Activated CD4-positive, alpha-beta T cell treated with anti-CD3 and anti-CD28 coated beads for 24 hours (primary cell): ENCODE measurements around the gene ATP11B.

Experiments used
- DNase-seq, 2 donors: peaks; one replicate each; pipeline ENCODE4 v3.0.0-alpha.2; 2020; ENCODE audit warnings: low read depth in 2 of 2

Gene ATP11B

DNA sequence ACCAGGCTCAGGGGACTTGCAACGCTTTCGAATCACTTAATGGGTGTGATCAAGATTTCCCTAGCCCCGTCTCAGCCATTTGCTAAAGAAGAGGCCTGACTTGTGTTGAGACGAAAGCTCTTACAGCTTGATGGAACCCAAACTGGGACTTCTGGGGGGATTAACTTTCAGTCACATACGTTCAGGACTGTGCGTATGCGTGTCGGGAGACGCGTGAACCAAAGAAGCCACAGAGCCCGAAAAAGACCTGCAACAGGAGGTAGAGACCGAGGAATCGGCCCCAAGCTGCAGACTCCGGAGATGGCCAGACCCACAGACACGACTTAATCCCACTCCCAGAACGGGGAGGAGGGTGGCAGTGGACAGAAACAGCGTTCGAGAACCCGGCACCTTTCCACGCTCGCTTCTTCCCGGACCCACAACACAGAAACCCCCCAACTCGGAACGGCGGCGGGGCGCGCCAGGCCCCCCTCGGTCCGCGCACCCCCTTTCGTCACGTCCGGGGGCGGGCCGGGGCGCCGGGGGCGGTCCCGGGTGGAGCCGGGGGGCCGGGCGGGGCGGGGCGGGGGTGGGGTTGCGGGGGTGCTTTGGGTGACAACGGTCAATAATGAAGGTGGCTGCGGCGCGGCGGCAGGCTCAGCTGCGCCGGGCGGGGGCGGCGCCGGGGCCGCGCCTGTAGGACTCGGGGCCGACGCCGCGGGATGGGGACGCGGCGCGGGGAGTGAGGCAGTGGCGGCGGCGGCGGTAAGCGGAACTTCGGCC is at the start of gene ATP11B:
ATP11B (plus strand) TSS at position 604 of the 762 bp plus-strand sequence. CDS start 256 bp downstream, outside the sequence.
- DNase-seq = peak; percentile 61 to 65

- DNase-seq = no peak
These were observed 46.3 kb upstream of the ATP11B start for GRCh38 chr3:182746959-182747358.

DNA sequence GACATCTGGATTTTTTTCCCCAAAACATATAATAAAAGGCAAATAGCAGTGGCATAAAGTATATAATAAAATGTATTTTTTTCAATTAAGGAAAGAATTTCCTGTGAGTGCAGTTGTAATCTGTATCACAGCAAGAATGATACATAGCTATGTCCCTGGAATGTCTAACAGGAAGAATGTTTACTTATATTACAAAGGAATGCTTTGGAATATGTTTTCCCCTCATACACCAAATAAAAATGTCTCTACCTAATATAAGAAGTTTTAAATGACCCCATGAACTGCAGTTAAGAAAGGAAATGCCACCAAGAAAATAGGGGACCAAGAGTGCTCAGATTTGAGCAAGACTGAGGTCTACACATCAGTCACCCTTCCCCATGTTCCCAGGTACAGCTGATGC is 38.0 kb upstream of the ATP11B start:
- no peak for DNase-seq

- DNase-seq = no peak
These were observed 37.6 kb upstream of the ATP11B start for GRCh38 chr3:182755712-182756111.

DNA sequence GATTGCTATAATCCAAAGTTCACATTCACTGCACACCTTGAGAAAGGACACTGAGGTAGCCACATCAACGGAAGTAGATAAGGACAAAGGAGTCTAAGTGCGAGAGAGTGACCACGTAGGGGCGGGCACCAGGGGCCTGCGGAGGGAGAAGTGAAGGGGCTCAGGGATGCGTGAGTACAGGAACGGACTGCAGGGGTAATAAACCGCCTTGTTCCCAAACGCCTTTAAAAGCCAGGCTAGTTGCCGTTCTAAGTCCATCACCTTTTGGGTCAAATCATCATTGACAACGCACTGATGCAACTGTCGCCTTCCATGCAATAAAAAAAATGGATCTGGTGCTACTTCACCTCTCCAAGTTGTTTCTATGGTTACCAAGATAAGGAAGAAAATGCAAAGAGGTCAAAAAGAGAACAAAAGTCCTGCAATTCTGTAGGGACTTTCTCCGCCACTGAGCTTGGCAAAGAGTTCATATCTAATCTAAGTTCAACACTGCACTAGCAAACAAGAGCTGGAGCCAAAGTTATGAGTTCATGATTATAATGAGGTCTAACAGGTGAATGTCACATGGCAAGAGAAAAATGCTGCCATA is 32.6 kb upstream of the ATP11B start:
- no peak for DNase-seq

DNA sequence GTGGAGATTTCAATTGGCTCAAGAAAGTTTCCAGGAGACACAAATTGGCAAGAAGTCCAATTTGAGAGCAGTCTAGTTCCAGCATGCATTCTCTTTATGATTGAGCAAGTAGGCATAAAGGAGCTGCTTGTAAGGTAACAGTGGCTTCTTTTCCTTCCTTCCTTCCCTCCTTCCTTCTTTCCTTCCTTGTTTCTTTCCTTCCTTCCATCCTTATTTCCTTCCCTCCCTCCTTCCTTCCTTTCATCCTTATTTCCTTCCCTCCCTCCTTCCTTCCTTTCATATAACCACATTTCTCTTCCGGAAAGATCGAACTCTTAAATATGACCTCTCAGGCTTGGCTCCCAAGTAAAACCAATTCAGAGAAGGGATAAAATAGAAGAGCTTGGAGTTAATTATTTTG is 29.4 kb upstream of the ATP11B start:
- no peak for DNase-seq

- DNase-seq = no peak
These were observed 28.0 kb upstream of the ATP11B start for GRCh38 chr3:182765287-182765686.

GRCh38 chr3:182766099-182766498 is 27.2 kb upstream of the ATP11B start:
- DNase-seq = no peak

GRCh38 chr3:182768413-182768812 is 24.9 kb upstream of the ATP11B start:
- no peak for DNase-seq

GRCh38 chr3:182769673-182770072 is 23.6 kb upstream of the ATP11B start:
- no peak for DNase-seq

DNA sequence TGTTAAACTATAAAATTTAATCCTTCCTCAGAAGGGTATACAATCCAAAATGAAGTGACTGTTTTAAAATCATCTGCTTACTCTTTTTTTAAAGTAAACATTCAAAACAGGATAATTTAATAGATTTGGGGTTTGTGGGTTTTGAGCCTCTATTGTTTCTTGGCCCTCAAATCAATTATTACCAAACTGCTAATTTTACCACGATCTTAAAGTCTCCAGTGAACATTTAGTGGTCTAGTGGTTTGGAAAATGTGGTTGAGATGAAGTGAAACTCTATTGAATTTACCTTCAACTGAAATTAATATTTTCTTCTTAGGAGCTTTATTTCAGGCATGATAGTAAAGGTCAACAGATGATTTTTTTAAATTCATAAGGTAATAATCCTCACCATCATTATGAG is 11.2 kb upstream of the ATP11B start:
- DNase-seq = no peak

DNA sequence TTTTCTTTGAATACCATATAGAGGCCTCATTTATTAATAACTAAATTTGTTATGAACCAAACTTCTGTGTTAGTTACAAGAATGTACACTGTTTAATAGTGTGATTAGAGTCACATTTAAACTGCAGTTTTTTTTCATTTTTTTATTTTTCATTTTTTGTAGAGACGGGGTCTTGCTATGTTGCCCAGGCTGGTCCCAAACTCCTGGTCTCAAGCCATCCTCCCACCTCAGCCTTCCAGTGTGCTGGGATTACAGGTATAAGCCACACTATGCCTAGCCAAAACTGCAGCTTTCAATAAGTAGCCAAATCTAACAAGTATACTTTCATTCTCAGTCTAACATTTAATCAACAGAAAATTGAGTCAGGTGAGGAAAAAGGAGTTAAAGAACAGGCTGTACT is 10.2 kb upstream of the ATP11B start:
- no peak for DNase-seq

DNA sequence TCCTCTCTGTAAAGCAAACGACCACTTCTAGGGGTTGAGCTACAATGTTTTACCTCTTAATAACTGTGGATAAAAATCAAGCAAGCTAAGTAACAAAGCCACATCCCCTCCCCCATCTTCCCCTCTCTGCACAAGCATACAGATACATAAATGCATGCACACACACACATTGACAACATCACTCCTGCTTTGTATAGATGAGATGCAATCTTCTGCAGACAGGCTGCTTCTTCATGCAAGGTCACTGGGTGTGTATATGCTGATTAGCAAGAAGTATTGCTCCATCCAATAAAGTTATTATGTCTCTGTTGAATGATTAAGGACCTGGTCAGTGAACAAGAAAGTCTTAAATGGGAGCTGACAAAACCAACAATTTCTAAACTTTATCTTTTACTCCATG is 8.8 kb upstream of the ATP11B start:
- no peak for DNase-seq

DNA sequence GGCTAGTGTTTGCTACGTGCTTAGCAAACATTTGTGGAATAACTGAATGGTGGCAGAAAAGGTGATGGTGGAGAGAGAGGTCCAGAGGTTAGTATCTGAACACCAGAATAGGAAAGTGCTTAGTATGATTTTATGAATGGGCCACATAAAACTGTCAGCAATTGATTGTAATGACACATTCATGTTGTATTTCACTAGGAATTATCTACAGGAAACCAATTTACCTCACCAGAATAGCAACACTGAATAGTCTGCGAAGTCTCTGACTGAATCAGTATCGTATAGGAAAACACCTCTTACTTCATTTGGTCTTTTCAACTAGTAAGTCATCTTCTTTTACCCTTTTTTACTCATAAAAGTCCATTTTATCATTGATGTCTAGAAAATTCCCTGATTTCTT is 8.2 kb upstream of the ATP11B start:
- DNase-seq = no peak

GRCh38 chr3:182785756-182786155 is 7.5 kb upstream of the ATP11B start:
- DNase-seq = no peak

GRCh38 chr3:182786564-182787196 is 6.6 kb upstream of the ATP11B start:
- no peak for DNase-seq

GRCh38 chr3:182787302-182788036 is 5.8 kb upstream of the ATP11B start:
- DNase-seq = no peak

GRCh38 chr3:182789371-182789770 is 3.9 kb upstream of the ATP11B start:
- no peak for DNase-seq

GRCh38 chr3:182790612-182791011 is 2.7 kb upstream of the ATP11B start:
- no peak for DNase-seq

GRCh38 chr3:182793663-182794454 is 555 bp downstream of the ATP11B start:
- DNase-seq = peak; percentile 15 to 23
